Osteocyte (in vitro differentiated cells): Measurements from ENCODE around the gene ERI2. TPM values are rescaled to one million over a fixed set of nuclear protein-coding genes. Genes with fewer than 3 reads are reported as not detected.

Source experiments
- DNase-seq: peaks from one replicate; pipeline ENCODE4 v3.0.0; 2021; ENCODE audit warnings: mixed read lengths; ENCODE audit not compliant: unreplicated experiment; ENCODE audit errors: extremely low spot score
- H3K27ac Mint-ChIP-seq: one replicate; pipeline ENCODE4 v1.8.0; 2021; ENCODE audit warnings: mild to moderate bottlenecking, mixed read lengths; ENCODE audit not compliant: unreplicated experiment
- H3K27me3 Mint-ChIP-seq: one replicate; pipeline ENCODE4 v1.8.0; 2021; ENCODE audit warnings: mixed read lengths; ENCODE audit not compliant: unreplicated experiment
- H3K36me3 Mint-ChIP-seq: one replicate; pipeline ENCODE4 v1.8.0; 2021; ENCODE audit warnings: mixed read lengths; ENCODE audit not compliant: unreplicated experiment
- H3K4me1 Mint-ChIP-seq: one replicate; pipeline ENCODE4 v1.8.0; 2021; ENCODE audit warnings: mixed read lengths; ENCODE audit not compliant: unreplicated experiment
- H3K4me3 Mint-ChIP-seq: one replicate; pipeline ENCODE4 v1.8.0; 2021; ENCODE audit warnings: mild to moderate bottlenecking, moderate library complexity, mixed read lengths; ENCODE audit not compliant: unreplicated experiment
- H3K9me3 Mint-ChIP-seq: one replicate; pipeline ENCODE4 v1.8.0; 2021; ENCODE audit warnings: mixed read lengths; ENCODE audit not compliant: unreplicated experiment
- CTCF ChIP-seq: fragments of 200-600 bp; sonication (generic); IDR thresholded peaks from 2 replicates; pipeline ENCODE4 v1.5.0; 2021; ENCODE audit warnings: antibody characterized with exemption, mild to moderate bottlenecking, moderate library complexity
- total RNA-seq: library from RNA; stranded (reverse); gene quantifications from 2 replicates; pipeline ENCODE4 v1.2.1, GENCODE V29; 2021

ERI2 gene
- total RNA-seq, 1 donor from 2014 or later = 16.6 TPM

GRCh38 chr16:20746461-20746860, 59.8 kb downstream of the ERI2 start:
- H3K36me3 Mint-ChIP-seq = no peaks in the 10 kb centered on the region
- no peak overlapping the region for H3K27ac Mint-ChIP-seq
- TF ChIP-seq CTCF = no peak
- peaks cover 11% of the 10 kb centered on the region for H3K9me3 Mint-ChIP-seq
- peaks cover 8% of the 10 kb centered on the region for H3K27me3 Mint-ChIP-seq
- no peak overlapping the region for H3K4me3 Mint-ChIP-seq
- H3K4me1 Mint-ChIP-seq = no peaks in the 10 kb centered on the region
- no peak for DNase-seq

Other genes with a start within 250 kb of the ERI2 start
- not detected in 2 replicates for gene ACSM2B, start 230.1 kb downstream of the ERI2 start, total RNA-seq
- not detected in 2 replicates for gene ACSM1, start 108.8 kb downstream of the ERI2 start, total RNA-seq
- 35.3 and 36.3 TPM in 2 replicates for gene THUMPD1, start 64.7 kb downstream of the ERI2 start, total RNA-seq
- gene ACSM3, start 42.5 kb downstream of the ERI2 start, total RNA-seq = 0.94 and 1.7 TPM in 2 replicates
- gene REXO5, start 55 bp upstream of the ERI2 start, total RNA-seq = 2.5 and 4.2 TPM in 2 replicates
- 19.3 and 19.6 TPM in 2 replicates for gene DCUN1D3, start 93.9 kb upstream of the ERI2 start, total RNA-seq
- 14.9 and 18.1 TPM in 2 replicates for gene LYRM1, start 94.3 kb upstream of the ERI2 start, total RNA-seq